PC-9 (cell line): Measurements from ENCODE around the gene GANAB. TPM values are rescaled to one million over a fixed set of nuclear protein-coding genes. Genes with fewer than 3 reads are reported as not detected.

Experiments
- BruUV-seq: library from RNA; stranded (reverse); fragments of 400-500 nt; replicated peaks from 2 replicates; lab custom pipeline; 2021; lab: Mats Ljungman, UMichigan
- CTCF ChIA-PET: fragments of 300-600 bp; sonication (Branson Sonifier 250); formaldehyde crosslinking; loops from one replicate; lab custom pipeline; 2022; ENCODE audit warnings: antibody characterized with exemption; lab: Charles Lee
- POLR2A ChIA-PET: fragments of 300-600 bp; sonication (Branson Sonifier 250); formaldehyde crosslinking; loops from one replicate; lab custom pipeline; 2022; ENCODE audit warnings: antibody characterized with exemption; ENCODE audit not compliant: unreplicated experiment; lab: Charles Lee
- DNase-seq, 2 experiments: peaks; one replicate each; pipeline versions ENCODE4 v3.0.0 to v3.0.0-alpha.2; 2015 to 2022; ENCODE audit warnings: mixed read lengths in 1 of 2
- H2AFZ ChIP-seq: fragments of 200-600 bp; sonication (generic); 2 replicates; pipeline ENCODE4 v1.8.1; 2017; ENCODE audit warnings: antibody characterized with exemption
- H3F3A ChIP-seq: fragments of 200-600 bp; sonication (generic); 2 replicates; pipeline ENCODE4 v1.8.1; 2017; ENCODE audit warnings: antibody characterized with exemption, mild to moderate bottlenecking, low read depth; ENCODE audit not compliant: insufficient read depth
- H3K27ac ChIP-seq: fragments of 200-600 bp; sonication (generic); 2 replicates; pipeline ENCODE4 v1.6.1; 2016; ENCODE audit warnings: mixed run types
- H3K27me3 ChIP-seq: fragments of 200-600 bp; sonication (generic); 2 replicates; pipeline ENCODE4 v1.6.1; 2016; ENCODE audit warnings: low read depth, mixed run types; ENCODE audit not compliant: insufficient read depth
- H3K36me3 ChIP-seq: fragments of 200-600 bp; sonication (generic); 2 replicates; pipeline ENCODE4 v1.6.1; 2016; ENCODE audit warnings: low read depth, mixed run types
- H3K4me1 ChIP-seq: fragments of 200-600 bp; sonication (generic); replicated peaks from 2 replicates; pipeline ENCODE4 v1.6.1; 2016; ENCODE audit warnings: mixed run types; ENCODE audit not compliant: insufficient read depth
- H3K4me2 ChIP-seq: fragments of 200-600 bp; sonication (generic); 2 replicates; pipeline ENCODE4 v1.6.1; 2017; ENCODE audit warnings: mixed run types
- H3K4me3 ChIP-seq: fragments of 200-600 bp; sonication (generic); 2 replicates; pipeline ENCODE4 v1.6.1; 2016; ENCODE audit warnings: mixed run types
- H3K79me2 ChIP-seq: fragments of 200-600 bp; sonication (generic); 2 replicates; pipeline ENCODE4 v1.6.1; 2017; ENCODE audit warnings: low read depth, mixed run types
- H3K9me2 ChIP-seq: fragments of 200-600 bp; sonication (generic); 2 replicates; pipeline ENCODE4 v1.8.1; 2017; ENCODE audit warnings: mild to moderate bottlenecking; ENCODE audit not compliant: insufficient read depth
- H3K9me3 ChIP-seq: fragments of 200-600 bp; sonication (generic); 2 replicates; pipeline ENCODE4 v1.8.1; 2016; ENCODE audit warnings: low read depth; ENCODE audit not compliant: insufficient read depth
- H4K20me1 ChIP-seq: fragments of 200-600 bp; sonication (generic); 2 replicates; pipeline ENCODE4 v1.8.1; 2017; ENCODE audit not compliant: insufficient read depth
- CTCF ChIP-seq: fragments of 200-600 bp; sonication (generic); conservative IDR thresholded peaks from 2 replicates; pipeline ENCODE4 v1.6.1; 2017; ENCODE audit warnings: mixed run types, antibody characterized with exemption, mild to moderate bottlenecking, moderate library complexity
- EZH2 ChIP-seq: fragments of 200-600 bp; sonication (generic); IDR thresholded peaks from 2 replicates; pipeline ENCODE4 v1.8.0; 2017; ENCODE audit warnings: antibody characterized with exemption, low read depth
- intact Hi-C: fragments of 100-400 bp; cut with micrococcal nuclease; formaldehyde crosslinking; loops from one replicate; pipeline ENCODE4 v1.10.0; 2022; ENCODE audit not compliant: unreplicated experiment
- total RNA-seq: library from RNA; stranded (reverse); gene quantifications from 2 replicates; pipeline ENCODE4 v1.2.3, GENCODE V29; 2021

The GANAB gene
- total RNA-seq, 1 experiment from 2014 or later, result 478 TPM

GRCh38 chr11:62644220-62644619 lies 2.2 kb downstream of the GANAB start:
- no peaks in the 10 kb centered on the region for H3K9me2 ChIP-seq
- H3K27me3 ChIP-seq, result no peaks in the 10 kb centered on the region
- no peak overlapping the region for H3K4me3 ChIP-seq
- H3K79me2 ChIP-seq, result peaks cover 65% of the 10 kb centered on the region
- H4K20me1 ChIP-seq, result peaks cover 10% of the 10 kb centered on the region; the same call in 1 of the 2 replicates
- no TSS peak for BruUV-seq
- intact Hi-C loops, result no loop called here
- no peak for TF ChIP-seq CTCF
- TF ChIP-seq EZH2, result no peak
- no peak for DNase-seq
- no peak overlapping the region for H2AFZ ChIP-seq
- H3K4me1 ChIP-seq, result peaks cover 15% of the 10 kb centered on the region; the same call in 1 of the 2 replicates
- H3K27ac ChIP-seq, result no peak overlapping the region
- CTCF ChIA-PET, result no interaction called here
- H3K36me3 ChIP-seq, result peaks cover 21% of the 10 kb centered on the region
- no peak overlapping the region for H3K4me2 ChIP-seq
- H3K9me3 ChIP-seq, result no peaks in the 10 kb centered on the region
- peaks cover 36% of the 10 kb centered on the region for H3F3A ChIP-seq
- POLR2A ChIA-PET, result interaction anchor here (1.2 kb wide), 1 partner anchor 197 kb away, joined by 3 read pairs; no protein-coding TSS in a partner anchor

- no peak overlapping the region for H3K27ac ChIP-seq
- no peaks in the 10 kb centered on the region for H3K4me1 ChIP-seq
- intact Hi-C loops, result no loop called here
- H2AFZ ChIP-seq, result no peak overlapping the region
- peaks cover 4% of the 10 kb centered on the region for H4K20me1 ChIP-seq
- H3K4me2 ChIP-seq, result no peak overlapping the region
- no peaks in the 10 kb centered on the region for H3K79me2 ChIP-seq
- H3K27me3 ChIP-seq, result no peaks in the 10 kb centered on the region
- no peak overlapping the region for H3K4me3 ChIP-seq
- no TSS peak for BruUV-seq
- ChIA-PET CTCF (no interaction called here), POLR2A (no interaction called here)
- TF ChIP-seq EZH2, result no peak
- TF ChIP-seq CTCF, result no peak
- H3K9me3 ChIP-seq, result no peaks in the 10 kb centered on the region
- H3F3A ChIP-seq, result peaks cover 16% of the 10 kb centered on the region; the same call in 1 of the 2 replicates
- no peak for DNase-seq
- H3K36me3 ChIP-seq, result peaks cover 62% of the 10 kb centered on the region
- no peaks in the 10 kb centered on the region for H3K9me2 ChIP-seq
Observed at GRCh38 chr11:62632492-62632891, 13.9 kb downstream of the GANAB start.

DNA sequence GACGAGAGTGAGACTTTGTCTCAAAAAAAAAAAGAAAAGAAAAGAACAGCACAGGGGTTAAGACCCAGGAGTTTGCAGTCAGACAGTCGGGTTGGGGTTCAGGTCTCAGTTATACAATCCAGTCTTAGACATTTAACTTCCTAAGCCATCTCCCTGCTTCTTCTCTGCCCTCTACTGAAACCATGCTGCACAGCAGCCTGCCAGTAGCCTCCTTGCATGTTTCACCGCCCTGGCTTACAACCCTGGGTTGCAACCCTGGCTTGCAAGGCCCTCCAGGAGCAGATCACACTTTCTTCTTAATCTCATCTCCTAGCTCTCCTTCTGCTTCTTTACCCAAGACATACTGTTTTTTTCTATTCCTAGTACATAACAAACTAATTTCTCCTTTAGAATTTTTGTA lies 18.7 kb downstream of the GANAB start:
- BruUV-seq, result no TSS peak
- Histone ChIP-seq H3K4me3 (no peak overlapping the region), H3K4me1 (peaks cover 3% of the 10 kb centered on the region), H3K9me2 (no peaks in the 10 kb centered on the region), H3F3A (peaks cover 47% of the 10 kb centered on the region), H2AFZ (no peak overlapping the region), H3K4me2 (no peak overlapping the region), H4K20me1 (no peaks in the 10 kb centered on the region), H3K79me2 (no peaks in the 10 kb centered on the region), H3K27me3 (no peaks in the 10 kb centered on the region), H3K27ac (no peak overlapping the region), H3K9me3 (no peaks in the 10 kb centered on the region), H3K36me3 (peaks cover 53% of the 10 kb centered on the region)
- no peak for DNase-seq
- CTCF ChIA-PET, result no interaction called here
- intact Hi-C loops, result no loop called here
- POLR2A ChIA-PET, result no interaction called here
- TF ChIP-seq CTCF, result no peak
- no peak for TF ChIP-seq EZH2
